Measurements from ENCODE around the gene NUDT21. TPM values are rescaled to one million over a fixed set of nuclear protein-coding genes. Genes with fewer than 3 reads are reported as not detected.

NUDT21 gene
- total RNA-seq, 2 experiments from 2014 or later: 296 to 306 TPM

GRCh38 chr16:56415875-56416274 lies 35.3 kb downstream of the NUDT21 start:
- ATAC-seq: no peak
- no peaks in the 10 kb centered on the region for H3K27me3 Mint-ChIP-seq
- peaks cover 6% of the 10 kb centered on the region for H3K36me3 Mint-ChIP-seq (ENCODE audit: low read depth)
- H3K4me3 Mint-ChIP-seq: no peak overlapping the region
- ChIA-PET CTCF (interaction anchor here (1.1 kb wide), 1 partner anchor 60 kb away, joined by 3 read pairs; no protein-coding TSS in a partner anchor), POLR2A (no interaction called here)
- no peak for TF ChIP-seq CTCF (IDR thresholded peaks at IDR 0.05)
- H3K9me3 Mint-ChIP-seq: no peaks in the 10 kb centered on the region
- peak overlapping the region; percentile 8 for H3K27ac Mint-ChIP-seq
- peaks cover 19% of the 10 kb centered on the region for H3K4me1 Mint-ChIP-seq (ENCODE audit: low read depth)
- intact Hi-C loops (cut with micrococcal nuclease): no loop called here
- no peak for DNase-seq

GRCh38 chr16:56414366-56414765 lies 36.8 kb downstream of the NUDT21 start:
- POLR2A ChIA-PET: no interaction called here
- Mint-ChIP-seq H3K27ac (no peak overlapping the region), H3K36me3 (ENCODE audit: low read depth) (peaks cover 7% of the 10 kb centered on the region), H3K9me3 (no peaks in the 10 kb centered on the region), H3K4me1 (ENCODE audit: low read depth) (peaks cover 14% of the 10 kb centered on the region), H3K4me3 (no peak overlapping the region), H3K27me3 (no peaks in the 10 kb centered on the region)
- no peak for DNase-seq
- no peak for ATAC-seq
- CTCF ChIA-PET: no interaction called here
- no peak for TF ChIP-seq CTCF (IDR thresholded peaks at IDR 0.05)
- intact Hi-C loops (cut with micrococcal nuclease): no loop called here

GRCh38 chr16:56413381-56413780 lies 37.8 kb downstream of the NUDT21 start:
- POLR2A ChIA-PET: interaction anchor here (0.9 kb wide), 1 partner anchor 10 kb away, joined by 5 read pairs; no protein-coding TSS in a partner anchor
- no peaks in the 10 kb centered on the region for H3K27me3 Mint-ChIP-seq
- CTCF ChIA-PET: no interaction called here

GRCh38 chr16:56411624-56412023 lies 39.5 kb downstream of the NUDT21 start:
- Mint-ChIP-seq H3K27me3 (no peaks in the 10 kb centered on the region), H3K4me3 (no peak overlapping the region), H3K27ac (no peak overlapping the region), H3K36me3 (ENCODE audit: low read depth) (peaks cover 19% of the 10 kb centered on the region), H3K9me3 (no peaks in the 10 kb centered on the region), H3K4me1 (ENCODE audit: low read depth) (peaks cover 12% of the 10 kb centered on the region)
- CTCF ChIA-PET: interaction anchor here (1.5 kb wide), 1 partner anchor 12 kb away, joined by 3 read pairs; no protein-coding TSS in a partner anchor
- TF ChIP-seq CTCF (IDR thresholded peaks at IDR 0.05): no peak
- ATAC-seq: no peak
- intact Hi-C loops (cut with micrococcal nuclease): no loop called here
- POLR2A ChIA-PET: no interaction called here
- DNase-seq: no peak

More at GRCh38 chr16:56413381-56413780, 37.8 kb downstream of the NUDT21 start:
- no peak for TF ChIP-seq CTCF (IDR thresholded peaks at IDR 0.05)
- no peak overlapping the region for H3K27ac Mint-ChIP-seq
- peaks cover 12% of the 10 kb centered on the region for H3K4me1 Mint-ChIP-seq (ENCODE audit: low read depth)
- ATAC-seq (no peak), DNase-seq (no peak)
- H3K9me3 Mint-ChIP-seq: no peaks in the 10 kb centered on the region
- peaks cover 12% of the 10 kb centered on the region for H3K36me3 Mint-ChIP-seq (ENCODE audit: low read depth)
- intact Hi-C loops (cut with micrococcal nuclease): no loop called here
- no peak overlapping the region for H3K4me3 Mint-ChIP-seq

- DNase-seq (no peak), ATAC-seq (no peak)
- Mint-ChIP-seq H3K27me3 (no peaks in the 10 kb centered on the region), H3K4me3 (no peak overlapping the region), H3K4me1 (ENCODE audit: low read depth) (peaks cover 12% of the 10 kb centered on the region), H3K27ac (no peak overlapping the region), H3K36me3 (ENCODE audit: low read depth) (peaks cover 19% of the 10 kb centered on the region), H3K9me3 (no peaks in the 10 kb centered on the region)
- ChIA-PET POLR2A (no interaction called here), CTCF (interaction anchor here (1.1 kb wide), 1 partner anchor 9 kb away, joined by 3 read pairs; no protein-coding TSS in a partner anchor)
- no peak for TF ChIP-seq CTCF (IDR thresholded peaks at IDR 0.05)
- intact Hi-C loops (cut with micrococcal nuclease): no loop called here
Measured at GRCh38 chr16:56411123-56411522, 40.0 kb downstream of the NUDT21 start.
